HepG2 (cell line): ENCODE results near the gene OR10P1. TPM values are rescaled to one million over a fixed set of nuclear protein-coding genes. Genes with fewer than 3 reads are reported as not detected.

Experiments used
- ATAC-seq: fragments of 200-7000 bp; cut with Tn5 transposase; 3 replicates; pipeline ENCODE4 v1.9.1; 2020; ENCODE audit warnings: mild to moderate bottlenecking, moderate library complexity
- BruUV-seq: library from RNA; stranded (reverse); fragments of 400-500 nt; replicated peaks from 2 replicates; lab custom pipeline; 2021; lab: Mats Ljungman, UMichigan
- CTCF ChIA-PET: fragments of 300-600 bp; formaldehyde crosslinking; extraction: SDS; loops from one replicate; lab custom pipeline; 2021; ENCODE audit warnings: low total read pairs, inconsistent platforms, low intra/inter-chr PET ratio; lab: Yijun Ruan, JAX
- POLR2A ChIA-PET: fragments of 350-600 bp; sonication (Branson Sonifier 250); formaldehyde crosslinking; loops from one replicate; lab custom pipeline; 2020; ENCODE audit warnings: antibody characterized with exemption, inconsistent platforms; lab: Yijun Ruan, JAX
- DNase-seq: peaks from one replicate; pipeline ENCODE4 v3.0.0-alpha.2; 2015; ENCODE audit warnings: low spot score
- FAIRE-seq: peaks from 3 replicates; lab custom pipeline; 2011; peaks lifted over from hg19 to GRCh38; lab: Jason Lieb, UNC
- H2AFZ ChIP-seq: one replicate; pipeline ENCODE4 v1.6.1; 2011; ENCODE audit warnings: low read length, inconsistent platforms
- H3K27ac ChIP-seq: fragments of 300-600 bp; 3 replicates; pipeline ENCODE4 v1.8.0; 2011; ENCODE audit warnings: mixed run types, mild to moderate bottlenecking, mixed read lengths, low read length, inconsistent platforms; ENCODE audit not compliant: insufficient read depth; ENCODE audit errors: extremely low read length
- H3K27me3 ChIP-seq, 2 experiments: fragments of 200-600 bp in 1 of 2; 2 replicates in 1 of 2; 3 replicates in 1 of 2; pipeline versions ENCODE4 v1.6.0 to v1.8.0; 2011; ENCODE audit warnings: low read length in 2 of 2, mild to moderate bottlenecking in 2 of 2, moderate library complexity in 2 of 2, inconsistent platforms in 1 of 2; ENCODE audit not compliant: insufficient read depth in 2 of 2, control insufficient read depth in 1 of 2
- H3K36me3 ChIP-seq, 2 experiments: fragments of 200-600 bp in 1 of 2; replicated peaks in 1 of 2; 2 replicates in 1 of 2; 3 replicates in 1 of 2; pipeline versions ENCODE4 v1.5.1 to v1.8.0; 2011; ENCODE audit warnings: low read length in 2 of 2, inconsistent platforms in 1 of 2; ENCODE audit not compliant: insufficient read depth in 2 of 2, control insufficient read depth in 1 of 2
- H3K4me1 ChIP-seq: 2 replicates; pipeline ENCODE4 v1.5.1; 2012; ENCODE audit warnings: low read length, inconsistent platforms; ENCODE audit not compliant: insufficient read depth
- H3K4me2 ChIP-seq: 2 replicates; pipeline ENCODE4 v1.6.0; 2011; ENCODE audit warnings: low read depth, low read length, inconsistent platforms
- H3K4me3 ChIP-seq, 3 experiments: fragments of 200-600 bp in 1 of 3; sonication (generic), shearing (Covaris generic) in 1 of 3; replicated peaks in 1 of 3; 2 replicates each; pipeline ENCODE4 v1.5.1; 2011 to 2016; ENCODE audit warnings: low read length in 3 of 3, inconsistent platforms in 2 of 3, low read depth in 2 of 3, mild to moderate bottlenecking in 2 of 3, control low read depth in 1 of 3, mixed read lengths in 1 of 3; ENCODE audit not compliant: insufficient read depth in 1 of 3
- H3K79me2 ChIP-seq: one replicate; pipeline ENCODE4 v1.6.1; 2011; ENCODE audit warnings: low read length, inconsistent platforms; ENCODE audit not compliant: insufficient read depth
- H3K9ac ChIP-seq: 2 replicates; pipeline ENCODE4 v1.6.0; 2011; ENCODE audit warnings: mild to moderate bottlenecking, low read depth, low read length, inconsistent platforms; ENCODE audit not compliant: insufficient read depth
- H3K9me3 ChIP-seq: 2 replicates; pipeline ENCODE4 v1.5.1; 2012; ENCODE audit warnings: mild to moderate bottlenecking, low read length
- H4K20me1 ChIP-seq: 2 replicates; pipeline ENCODE4 v1.6.0; 2011; ENCODE audit warnings: inconsistent platforms, mild to moderate bottlenecking, low read length, moderate library complexity; ENCODE audit not compliant: insufficient read depth
- ATF7-NPFF ChIP-seq: sonication (generic); formaldehyde crosslinking; IDR thresholded peaks from 2 replicates; pipeline ENCODE4 v1.8.1; 2023; ENCODE audit warnings: mild to moderate bottlenecking, low read depth, missing genetic modification reagents, moderate library complexity
- HOXA9 ChIP-seq: sonication (generic); formaldehyde crosslinking; IDR thresholded peaks from 2 replicates; pipeline ENCODE4 v1.8.1; 2022; ENCODE audit warnings: missing genetic modification reagents, mild to moderate bottlenecking, moderate library complexity, borderline replicate concordance
- MTERF4 ChIP-seq: sonication (generic); formaldehyde crosslinking; IDR thresholded peaks from 2 replicates; pipeline ENCODE4 v1.8.0; 2023; ENCODE audit warnings: mild to moderate bottlenecking, missing genetic modification reagents
- ZBTB1 ChIP-seq: sonication (generic); formaldehyde crosslinking; IDR thresholded peaks from 2 replicates; pipeline ENCODE4 v1.4.0; 2020; ENCODE audit warnings: missing genetic modification reagents, borderline replicate concordance
- ZNF263 ChIP-seq: sonication (generic); formaldehyde crosslinking; IDR thresholded peaks from 2 replicates; pipeline ENCODE4 v1.4.0; 2020; ENCODE audit warnings: missing genetic modification reagents
- ZNF547 ChIP-seq: sonication (generic); formaldehyde crosslinking; IDR thresholded peaks from 2 replicates; pipeline ENCODE4 v1.5.1; 2020; ENCODE audit warnings: mild to moderate bottlenecking, missing genetic modification reagents
- ZNF704 ChIP-seq: sonication (generic); formaldehyde crosslinking; IDR thresholded peaks from 2 replicates; pipeline ENCODE4 v1.8.1; 2023; ENCODE audit warnings: mild to moderate bottlenecking, inconsistent platforms, moderate library complexity, missing genetic modification reagents, borderline replicate concordance
- WGBS: methylation state at CpG from one replicate; pipeline ENCODE4 v1.1.6; 2017; ENCODE audit warnings: low lambda C conversion rate; 5-methylcytosine and 5-hydroxymethylcytosine counted together
- in situ Hi-C: cut with HindIII; loops from 2 replicates; pipeline ENCODE4 v1.10.0; 2017; ENCODE audit warnings: low pct_unique_long_range_greater_than_20kb; ENCODE audit not compliant: extremely low pct_ligation_motif_present
- intact Hi-C: fragments of 100-400 bp; cut with micrococcal nuclease; formaldehyde crosslinking; loops from one replicate; pipeline ENCODE4 v1.10.0; 2022; ENCODE audit not compliant: unreplicated experiment
- polyA plus RNA-seq, 8 experiments: library from polyadenylated mRNA; depleted of rRNA in 3 of 8; stranded (reverse) in 7 of 8; unstranded in 1 of 8; fragments of >200 nt; fragmentation: Illumina TruSeq in 4 of 8; extraction: Trizol in 4 of 8; gene quantifications; 2 replicates each; pipeline versions ENCODE4 v1.2.1 to v1.2.3, GENCODE V29; 2011 to 2016; ENCODE audit warnings: low read depth in 4 of 8, missing spikeins in 1 of 8, mixed read lengths in 1 of 8; ENCODE audit not compliant: insufficient read depth in 1 of 8
- total RNA-seq, 5 experiments: library from RNA; depleted of rRNA; stranded (reverse); fragments of >200 nt; fragmentation: Illumina TruSeq; extraction: Trizol; gene quantifications; 2 replicates each; pipeline ENCODE4 v1.2.3, GENCODE V29; 2016; ENCODE audit warnings: low read depth in 1 of 5
- TF ChIP-seq, protein P1 (sequence below): sonication (generic); IDR thresholded peaks from 2 replicates; pipeline ENCODE4 v1.6.1; 2016; ENCODE audit warnings: low read depth, borderline replicate concordance
- TF ChIP-seq, protein P2 (sequence below): sonication (generic); formaldehyde crosslinking; conservative IDR thresholded peaks from 2 replicates; pipeline ENCODE4 v1.4.0; 2020; ENCODE audit warnings: mild to moderate bottlenecking, missing genetic modification reagents, moderate library complexity
- TF ChIP-seq, protein P3 (sequence below): IDR thresholded peaks from 2 replicates; pipeline ENCODE4 v1.6.1; 2016; ENCODE audit warnings: missing genetic modification reagents, missing compliant biosample characterization
- TF ChIP-seq, protein P4 (sequence below): sonication (generic); formaldehyde crosslinking; IDR thresholded peaks from 2 replicates; pipeline ENCODE4 v1.5.0; 2020; ENCODE audit warnings: mild to moderate bottlenecking, missing genetic modification reagents
- TF ChIP-seq, protein P5 (sequence below): sonication (generic); formaldehyde crosslinking; IDR thresholded peaks from 2 replicates; pipeline ENCODE4 v1.4.0; 2020; ENCODE audit warnings: mild to moderate bottlenecking, missing genetic modification reagents

The OR10P1 gene
- total and polyA plus RNA-seq, 2 of the 13 experiments (the other 11 are each of a cell fraction or from before 2014, with no cell fraction given): not detected

GRCh38 chr12:55642669-55643068, 6.0 kb downstream of the OR10P1 start:
- TF ChIP-seq, protein P1, sequence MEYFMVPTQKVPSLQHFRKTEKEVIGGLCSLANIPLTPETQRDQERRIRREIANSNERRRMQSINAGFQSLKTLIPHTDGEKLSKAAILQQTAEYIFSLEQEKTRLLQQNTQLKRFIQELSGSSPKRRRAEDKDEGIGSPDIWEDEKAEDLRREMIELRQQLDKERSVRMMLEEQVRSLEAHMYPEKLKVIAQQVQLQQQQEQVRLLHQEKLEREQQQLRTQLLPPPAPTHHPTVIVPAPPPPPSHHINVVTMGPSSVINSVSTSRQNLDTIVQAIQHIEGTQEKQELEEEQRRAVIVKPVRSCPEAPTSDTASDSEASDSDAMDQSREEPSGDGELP: no peak
- TF ChIP-seq MTERF4 (CRISPR knock-in tag) (no peak), HOXA9 (CRISPR knock-in tag) (no peak), ATF7-NPFF (CRISPR knock-in tag) (no peak), ZNF547 (CRISPR knock-in tag) (no peak), ZNF263 (CRISPR knock-in tag) (no peak), ZBTB1 (no peak), ZNF704 (no peak)
- TF ChIP-seq, protein P2, sequence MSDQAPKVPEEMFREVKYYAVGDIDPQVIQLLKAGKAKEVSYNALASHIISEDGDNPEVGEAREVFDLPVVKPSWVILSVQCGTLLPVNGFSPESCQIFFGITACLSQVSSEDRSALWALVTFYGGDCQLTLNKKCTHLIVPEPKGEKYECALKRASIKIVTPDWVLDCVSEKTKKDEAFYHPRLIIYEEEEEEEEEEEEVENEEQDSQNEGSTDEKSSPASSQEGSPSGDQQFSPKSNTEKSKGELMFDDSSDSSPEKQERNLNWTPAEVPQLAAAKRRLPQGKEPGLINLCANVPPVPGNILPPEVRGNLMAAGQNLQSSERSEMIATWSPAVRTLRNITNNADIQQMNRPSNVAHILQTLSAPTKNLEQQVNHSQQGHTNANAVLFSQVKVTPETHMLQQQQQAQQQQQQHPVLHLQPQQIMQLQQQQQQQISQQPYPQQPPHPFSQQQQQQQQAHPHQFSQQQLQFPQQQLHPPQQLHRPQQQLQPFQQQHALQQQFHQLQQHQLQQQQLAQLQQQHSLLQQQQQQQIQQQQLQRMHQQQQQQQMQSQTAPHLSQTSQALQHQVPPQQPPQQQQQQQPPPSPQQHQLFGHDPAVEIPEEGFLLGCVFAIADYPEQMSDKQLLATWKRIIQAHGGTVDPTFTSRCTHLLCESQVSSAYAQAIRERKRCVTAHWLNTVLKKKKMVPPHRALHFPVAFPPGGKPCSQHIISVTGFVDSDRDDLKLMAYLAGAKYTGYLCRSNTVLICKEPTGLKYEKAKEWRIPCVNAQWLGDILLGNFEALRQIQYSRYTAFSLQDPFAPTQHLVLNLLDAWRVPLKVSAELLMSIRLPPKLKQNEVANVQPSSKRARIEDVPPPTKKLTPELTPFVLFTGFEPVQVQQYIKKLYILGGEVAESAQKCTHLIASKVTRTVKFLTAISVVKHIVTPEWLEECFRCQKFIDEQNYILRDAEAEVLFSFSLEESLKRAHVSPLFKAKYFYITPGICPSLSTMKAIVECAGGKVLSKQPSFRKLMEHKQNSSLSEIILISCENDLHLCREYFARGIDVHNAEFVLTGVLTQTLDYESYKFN (CRISPR knock-in tag): no peak
- TF ChIP-seq, protein P3, sequence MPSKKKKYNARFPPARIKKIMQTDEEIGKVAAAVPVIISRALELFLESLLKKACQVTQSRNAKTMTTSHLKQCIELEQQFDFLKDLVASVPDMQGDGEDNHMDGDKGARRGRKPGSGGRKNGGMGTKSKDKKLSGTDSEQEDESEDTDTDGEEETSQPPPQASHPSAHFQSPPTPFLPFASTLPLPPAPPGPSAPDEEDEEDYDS (CRISPR knock-in tag): no peak
- TF ChIP-seq, protein P4, sequence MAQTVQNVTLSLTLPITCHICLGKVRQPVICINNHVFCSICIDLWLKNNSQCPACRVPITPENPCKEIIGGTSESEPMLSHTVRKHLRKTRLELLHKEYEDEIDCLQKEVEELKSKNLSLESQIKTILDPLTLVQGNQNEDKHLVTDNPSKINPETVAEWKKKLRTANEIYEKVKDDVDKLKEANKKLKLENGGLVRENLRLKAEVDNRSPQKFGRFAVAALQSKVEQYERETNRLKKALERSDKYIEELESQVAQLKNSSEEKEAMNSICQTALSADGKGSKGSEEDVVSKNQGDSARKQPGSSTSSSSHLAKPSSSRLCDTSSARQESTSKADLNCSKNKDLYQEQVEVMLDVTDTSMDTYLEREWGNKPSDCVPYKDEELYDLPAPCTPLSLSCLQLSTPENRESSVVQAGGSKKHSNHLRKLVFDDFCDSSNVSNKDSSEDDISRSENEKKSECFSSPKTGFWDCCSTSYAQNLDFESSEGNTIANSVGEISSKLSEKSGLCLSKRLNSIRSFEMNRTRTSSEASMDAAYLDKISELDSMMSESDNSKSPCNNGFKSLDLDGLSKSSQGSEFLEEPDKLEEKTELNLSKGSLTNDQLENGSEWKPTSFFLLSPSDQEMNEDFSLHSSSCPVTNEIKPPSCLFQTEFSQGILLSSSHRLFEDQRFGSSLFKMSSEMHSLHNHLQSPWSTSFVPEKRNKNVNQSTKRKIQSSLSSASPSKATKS (CRISPR knock-in tag): no peak
- TF ChIP-seq, protein P5, sequence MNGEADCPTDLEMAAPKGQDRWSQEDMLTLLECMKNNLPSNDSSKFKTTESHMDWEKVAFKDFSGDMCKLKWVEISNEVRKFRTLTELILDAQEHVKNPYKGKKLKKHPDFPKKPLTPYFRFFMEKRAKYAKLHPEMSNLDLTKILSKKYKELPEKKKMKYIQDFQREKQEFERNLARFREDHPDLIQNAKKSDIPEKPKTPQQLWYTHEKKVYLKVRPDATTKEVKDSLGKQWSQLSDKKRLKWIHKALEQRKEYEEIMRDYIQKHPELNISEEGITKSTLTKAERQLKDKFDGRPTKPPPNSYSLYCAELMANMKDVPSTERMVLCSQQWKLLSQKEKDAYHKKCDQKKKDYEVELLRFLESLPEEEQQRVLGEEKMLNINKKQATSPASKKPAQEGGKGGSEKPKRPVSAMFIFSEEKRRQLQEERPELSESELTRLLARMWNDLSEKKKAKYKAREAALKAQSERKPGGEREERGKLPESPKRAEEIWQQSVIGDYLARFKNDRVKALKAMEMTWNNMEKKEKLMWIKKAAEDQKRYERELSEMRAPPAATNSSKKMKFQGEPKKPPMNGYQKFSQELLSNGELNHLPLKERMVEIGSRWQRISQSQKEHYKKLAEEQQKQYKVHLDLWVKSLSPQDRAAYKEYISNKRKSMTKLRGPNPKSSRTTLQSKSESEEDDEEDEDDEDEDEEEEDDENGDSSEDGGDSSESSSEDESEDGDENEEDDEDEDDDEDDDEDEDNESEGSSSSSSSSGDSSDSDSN: no peak
- H3K4me2 ChIP-seq: no peak overlapping the region
- H3K4me1 ChIP-seq: no peaks in the 10 kb centered on the region
- no peak overlapping the region for H3K27ac ChIP-seq
- in situ Hi-C loops: no loop called here
- H2AFZ ChIP-seq: no peak overlapping the region
- no peaks in the 10 kb centered on the region for H3K36me3 ChIP-seq
- H3K4me3 ChIP-seq: no peak overlapping the region
- no peak overlapping the region for H3K9ac ChIP-seq
- ChIA-PET CTCF (no interaction called here), POLR2A (no interaction called here)
- 32% methylated on average over 6 of the region's 7 CpGs for WGBS
- no TSS peak for BruUV-seq
- no peak for DNase-seq
- no peak for FAIRE-seq
- no peaks in the 10 kb centered on the region for H3K9me3 ChIP-seq
- ATAC-seq: no peak
- H3K27me3 ChIP-seq: peaks cover 0 to 4% of the 10 kb centered on the region in 2 experiments; a peak in 1 of 5 replicates
- intact Hi-C loops: no loop called here
- H4K20me1 ChIP-seq: no peaks in the 10 kb centered on the region
- H3K79me2 ChIP-seq: no peaks in the 10 kb centered on the region
